Body of pancreas (tissue), 4 donors: Measurements from ENCODE around the gene CARD19.

Experiments
- CTCF ChIP-seq, 7 experiments: fragments of 450-650 bp in 4 of 7; fragments of 200-600 bp in 3 of 7; sonication (generic) in 3 of 7; IDR thresholded peaks; one replicate each; pipeline ENCODE4 v1.5.1; 2016 to 2019; ENCODE audit warnings: antibody characterized with exemption in 7 of 7
- POLR2A ChIP-seq, 3 donors: fragments of 450-650 bp; IDR thresholded peaks; one replicate each; pipeline ENCODE4 v1.6.1; 2016; ENCODE audit warnings: antibody characterized with exemption in 3 of 3, mild to moderate bottlenecking in 2 of 3

DNA sequence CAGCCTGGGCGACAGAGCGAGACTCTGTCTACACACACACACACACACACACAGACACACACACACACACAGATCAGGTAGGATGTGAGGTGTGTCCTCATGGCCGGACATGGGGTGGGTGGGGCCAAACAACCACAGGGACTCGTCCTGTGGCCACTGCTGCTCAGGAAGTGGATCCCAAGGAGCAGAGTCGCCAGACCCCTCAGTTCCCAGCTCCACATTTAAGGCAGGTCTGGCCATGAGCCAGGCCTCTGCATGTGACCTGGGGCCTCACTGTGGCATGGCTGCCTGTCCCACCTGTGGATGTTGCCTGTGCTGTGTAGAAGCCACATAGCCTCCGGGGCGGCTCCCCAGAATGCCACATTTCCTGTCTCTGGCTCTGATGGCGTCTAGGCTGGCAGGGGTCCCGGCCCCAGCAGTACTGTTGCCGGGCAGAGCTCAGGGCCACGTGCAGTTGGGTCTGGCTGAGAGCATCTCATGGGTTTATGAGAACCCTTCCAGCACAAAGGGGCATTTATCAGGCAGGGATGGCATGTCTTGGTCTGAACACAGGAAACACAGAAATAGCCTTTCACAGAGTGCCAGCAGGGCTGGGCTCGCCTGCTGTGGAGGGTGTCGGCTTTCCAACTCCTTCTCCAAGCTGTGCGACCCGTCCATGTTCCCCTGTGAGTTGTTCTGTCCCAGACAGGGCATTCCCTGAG lies 48.0 kb downstream of the CARD19 start:
- TF ChIP-seq POLR2A (IDR thresholded peaks at IDR 0.05) (no peak), CTCF (IDR thresholded peaks at IDR 0.05) (no peak)
